ENCODE results near the gene DDTL. TPM values are rescaled to one million over a fixed set of nuclear protein-coding genes. Genes with fewer than 3 reads are reported as not detected.
"Not testable (repeated sequence)": the region's sequence is repeated elsewhere in the genome, so short reads cannot be mapped to it uniquely, and the experiment has no call there.

DDTL gene
- total and polyA plus RNA-seq, 3 donors from 2014 or later, result 0.30 to 2.2 TPM; not detected in 1

- DNase-seq; H3K9me3 ChIP-seq; H3K4me3 ChIP-seq; intact Hi-C loops (cut with DNase I; ENCODE audit: low total_unique reads); H3K27me3 ChIP-seq; H3K4me1 ChIP-seq; H3K27ac ChIP-seq; H3K36me3 ChIP-seq (ENCODE audit: low read depth, missing control alignments): not testable (repeated sequence)
- WGBS, 2 donors, result 71 to 82% methylated on average over 8 of the region's 8 CpGs
Measured at GRCh38 chr22:23954193-23954990, 12.3 kb upstream of the DDTL start.

GRCh38 chr22:23954991-23955305, 11.7 kb upstream of the DDTL start:
- intact Hi-C loops (cut with DNase I; ENCODE audit: low total_unique reads); H3K27me3 ChIP-seq; H3K9me3 ChIP-seq; H3K27ac ChIP-seq; DNase-seq; H3K36me3 ChIP-seq (ENCODE audit: low read depth, missing control alignments); H3K4me1 ChIP-seq; H3K4me3 ChIP-seq: not testable (repeated sequence)
- WGBS, 2 donors, result 86 to 92% methylated on average over 5 to 6 of the region's 6 CpGs

- intact Hi-C loops (cut with DNase I; ENCODE audit: low total_unique reads); H3K36me3 ChIP-seq (ENCODE audit: low read depth, missing control alignments); H3K9me3 ChIP-seq; H3K27ac ChIP-seq; H3K27me3 ChIP-seq; H3K4me1 ChIP-seq; DNase-seq; H3K4me3 ChIP-seq: not testable (repeated sequence)
- WGBS, 2 donors, result 70 to 79% methylated on average over 8 of the region's 8 CpGs
Measured at GRCh38 chr22:23955886-23956285, 10.8 kb upstream of the DDTL start.

- H3K9me3 ChIP-seq; H3K27ac ChIP-seq; H3K4me3 ChIP-seq; H3K4me1 ChIP-seq; H3K27me3 ChIP-seq; H3K36me3 ChIP-seq (ENCODE audit: low read depth, missing control alignments); intact Hi-C loops (cut with DNase I; ENCODE audit: low total_unique reads): not testable (repeated sequence)
- WGBS, 2 donors, result 34 to 49% methylated on average over 12 of the region's 12 CpGs
- peak; percentile 75 to 91 (median 81) for TF ChIP-seq CTCF (IDR thresholded peaks at IDR 0.05)
- DNase-seq, result peak; percentile 91
Measured at GRCh38 chr22:23956301-23956900, 10.3 kb upstream of the DDTL start.

- H3K27ac ChIP-seq; DNase-seq; intact Hi-C loops (cut with DNase I; ENCODE audit: low total_unique reads); H3K27me3 ChIP-seq; H3K4me3 ChIP-seq; H3K36me3 ChIP-seq (ENCODE audit: low read depth, missing control alignments); H3K9me3 ChIP-seq; H3K4me1 ChIP-seq: not testable (repeated sequence)
- no CpG with 5 or more reads among the region's 43 CpGs for whole genome bisulfite sequencing, 2 donors
Measured at GRCh38 chr22:23961084-23961771, 5.5 kb upstream of the DDTL start, which contains the start of gene GSTT2B. Gene GSTT2B, minus strand, starts transcription at chr22:23961195. Its CDS starts 64 bp downstream, at chr22:23961131.

GRCh38 chr22:23966094-23966493, 594 bp upstream of the DDTL start:
- H3K36me3 ChIP-seq (ENCODE audit: low read depth, missing control alignments); H3K27ac ChIP-seq; H3K4me3 ChIP-seq; H3K4me1 ChIP-seq; DNase-seq; H3K27me3 ChIP-seq; H3K9me3 ChIP-seq; intact Hi-C loops (cut with DNase I; ENCODE audit: low total_unique reads): not testable (repeated sequence)
- no CpG with 5 or more reads among the region's 18 CpGs for WGBS, 2 donors

- Histone ChIP-seq H3K27ac (no peak overlapping the region), H3K36me3 (ENCODE audit: low read depth, missing control alignments) (no peaks in the 10 kb centered on the region), H3K27me3 (no peaks in the 10 kb centered on the region), H3K9me3 (no peaks in the 10 kb centered on the region), H3K4me3 (no peak overlapping the region), H3K4me1 (no peaks in the 10 kb centered on the region)
- DNase-seq, result no peak
- intact Hi-C loops (cut with DNase I; ENCODE audit: low total_unique reads), result no loop called here
- 98% methylated on average over 3 of the region's 3 CpGs; no CpG with 5 or more reads in 1 of the 2 donors for WGBS, 2 donors
- TF ChIP-seq POLR2A (IDR thresholded peaks at IDR 0.05), result no peak
- no peak for TF ChIP-seq CTCF (IDR thresholded peaks at IDR 0.05)
Measured at GRCh38 chr22:23969071-23969470, 2.4 kb downstream of the DDTL start.

Data from testis (tissue), 3 donors.